ENCODE measurements around the gene PPARG. TPM values are rescaled to one million over a fixed set of nuclear protein-coding genes. Genes with fewer than 3 reads are reported as not detected.
"Not testable (repeated sequence)": the region's sequence is repeated elsewhere in the genome, so short reads cannot be mapped to it uniquely, and the experiment has no call there.

The PPARG gene
- total and polyA plus RNA-seq, 2 experiments from 2014 or later = 0.15 to 0.42 TPM

GRCh38 chr3:12456441-12456840 lies 167.6 kb downstream of the PPARG start (continued):
- TF ChIP-seq, protein P1, sequence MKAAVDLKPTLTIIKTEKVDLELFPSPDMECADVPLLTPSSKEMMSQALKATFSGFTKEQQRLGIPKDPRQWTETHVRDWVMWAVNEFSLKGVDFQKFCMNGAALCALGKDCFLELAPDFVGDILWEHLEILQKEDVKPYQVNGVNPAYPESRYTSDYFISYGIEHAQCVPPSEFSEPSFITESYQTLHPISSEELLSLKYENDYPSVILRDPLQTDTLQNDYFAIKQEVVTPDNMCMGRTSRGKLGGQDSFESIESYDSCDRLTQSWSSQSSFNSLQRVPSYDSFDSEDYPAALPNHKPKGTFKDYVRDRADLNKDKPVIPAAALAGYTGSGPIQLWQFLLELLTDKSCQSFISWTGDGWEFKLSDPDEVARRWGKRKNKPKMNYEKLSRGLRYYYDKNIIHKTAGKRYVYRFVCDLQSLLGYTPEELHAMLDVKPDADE (IDR thresholded peaks at IDR 0.05) = no peak
- TF ChIP-seq CREB1 (CRISPR knock-in tag; IDR thresholded peaks at IDR 0.05; ENCODE audit: low read depth) = no peak
- TF ChIP-seq, protein P2, sequence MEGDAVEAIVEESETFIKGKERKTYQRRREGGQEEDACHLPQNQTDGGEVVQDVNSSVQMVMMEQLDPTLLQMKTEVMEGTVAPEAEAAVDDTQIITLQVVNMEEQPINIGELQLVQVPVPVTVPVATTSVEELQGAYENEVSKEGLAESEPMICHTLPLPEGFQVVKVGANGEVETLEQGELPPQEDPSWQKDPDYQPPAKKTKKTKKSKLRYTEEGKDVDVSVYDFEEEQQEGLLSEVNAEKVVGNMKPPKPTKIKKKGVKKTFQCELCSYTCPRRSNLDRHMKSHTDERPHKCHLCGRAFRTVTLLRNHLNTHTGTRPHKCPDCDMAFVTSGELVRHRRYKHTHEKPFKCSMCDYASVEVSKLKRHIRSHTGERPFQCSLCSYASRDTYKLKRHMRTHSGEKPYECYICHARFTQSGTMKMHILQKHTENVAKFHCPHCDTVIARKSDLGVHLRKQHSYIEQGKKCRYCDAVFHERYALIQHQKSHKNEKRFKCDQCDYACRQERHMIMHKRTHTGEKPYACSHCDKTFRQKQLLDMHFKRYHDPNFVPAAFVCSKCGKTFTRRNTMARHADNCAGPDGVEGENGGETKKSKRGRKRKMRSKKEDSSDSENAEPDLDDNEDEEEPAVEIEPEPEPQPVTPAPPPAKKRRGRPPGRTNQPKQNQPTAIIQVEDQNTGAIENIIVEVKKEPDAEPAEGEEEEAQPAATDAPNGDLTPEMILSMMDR (conservative IDR thresholded peaks at IDR 0.05; ENCODE audit: low read depth in 2 of 2) = no peak
- no peak for TF ChIP-seq ZNF114 (CRISPR knock-in tag; IDR thresholded peaks at IDR 0.05)
- TF ChIP-seq, protein P3, sequence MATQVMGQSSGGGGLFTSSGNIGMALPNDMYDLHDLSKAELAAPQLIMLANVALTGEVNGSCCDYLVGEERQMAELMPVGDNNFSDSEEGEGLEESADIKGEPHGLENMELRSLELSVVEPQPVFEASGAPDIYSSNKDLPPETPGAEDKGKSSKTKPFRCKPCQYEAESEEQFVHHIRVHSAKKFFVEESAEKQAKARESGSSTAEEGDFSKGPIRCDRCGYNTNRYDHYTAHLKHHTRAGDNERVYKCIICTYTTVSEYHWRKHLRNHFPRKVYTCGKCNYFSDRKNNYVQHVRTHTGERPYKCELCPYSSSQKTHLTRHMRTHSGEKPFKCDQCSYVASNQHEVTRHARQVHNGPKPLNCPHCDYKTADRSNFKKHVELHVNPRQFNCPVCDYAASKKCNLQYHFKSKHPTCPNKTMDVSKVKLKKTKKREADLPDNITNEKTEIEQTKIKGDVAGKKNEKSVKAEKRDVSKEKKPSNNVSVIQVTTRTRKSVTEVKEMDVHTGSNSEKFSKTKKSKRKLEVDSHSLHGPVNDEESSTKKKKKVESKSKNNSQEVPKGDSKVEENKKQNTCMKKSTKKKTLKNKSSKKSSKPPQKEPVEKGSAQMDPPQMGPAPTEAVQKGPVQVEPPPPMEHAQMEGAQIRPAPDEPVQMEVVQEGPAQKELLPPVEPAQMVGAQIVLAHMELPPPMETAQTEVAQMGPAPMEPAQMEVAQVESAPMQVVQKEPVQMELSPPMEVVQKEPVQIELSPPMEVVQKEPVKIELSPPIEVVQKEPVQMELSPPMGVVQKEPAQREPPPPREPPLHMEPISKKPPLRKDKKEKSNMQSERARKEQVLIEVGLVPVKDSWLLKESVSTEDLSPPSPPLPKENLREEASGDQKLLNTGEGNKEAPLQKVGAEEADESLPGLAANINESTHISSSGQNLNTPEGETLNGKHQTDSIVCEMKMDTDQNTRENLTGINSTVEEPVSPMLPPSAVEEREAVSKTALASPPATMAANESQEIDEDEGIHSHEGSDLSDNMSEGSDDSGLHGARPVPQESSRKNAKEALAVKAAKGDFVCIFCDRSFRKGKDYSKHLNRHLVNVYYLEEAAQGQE (IDR thresholded peaks at IDR 0.05; ENCODE audit: unreplicated experiment) = no peak

GRCh38 chr3:12457380-12457779 lies 168.5 kb downstream of the PPARG start:
- H4K20me1 ChIP-seq (replicated peaks; ENCODE audit: insufficient read depth); H3K4me1 Mint-ChIP-seq; H3K79me2 ChIP-seq (replicated peaks; ENCODE audit: insufficient read depth); H3K4me3 Mint-ChIP-seq; H3K4me3 ChIP-seq; ATAC-seq; H3K27me3 Mint-ChIP-seq (ENCODE audit: insufficient read depth, low read depth, poor library complexity); H3K27me3 ChIP-seq (ENCODE audit: insufficient read depth); H3K36me3 Mint-ChIP-seq (ENCODE audit: low read depth); H3K4me1 ChIP-seq (ENCODE audit: insufficient read depth); H3K4me2 ChIP-seq; H3K9me2 ChIP-seq (ENCODE audit: insufficient read depth); H2AFZ ChIP-seq; H3K36me3 ChIP-seq (ENCODE audit: insufficient read depth); DNase-seq (ENCODE audit: low spot score); H3K27ac Mint-ChIP-seq; H3K9me3 Mint-ChIP-seq; H3F3A ChIP-seq (replicated peaks; ENCODE audit: low read depth); H3K27ac ChIP-seq (ENCODE audit: low read depth): not testable (repeated sequence)

- H3K9me3 Mint-ChIP-seq = no peaks in the 10 kb centered on the region
- no peak overlapping the region for H3K4me3 Mint-ChIP-seq
- DNase-seq (ENCODE audit: low spot score) = peak; percentile 54
- Histone ChIP-seq H2AFZ (no peak overlapping the region), H3K4me3 (no peak overlapping the region), H3K79me2 (replicated peaks; ENCODE audit: insufficient read depth) (no peaks in the 10 kb centered on the region), H4K20me1 (replicated peaks; ENCODE audit: insufficient read depth) (no peaks in the 10 kb centered on the region), H3K9me2 (ENCODE audit: insufficient read depth) (no peaks in the 10 kb centered on the region), H3K4me1 (ENCODE audit: insufficient read depth) (no peaks in the 10 kb centered on the region), H3K27ac (ENCODE audit: low read depth) (no peak overlapping the region), H3K4me2 (no peak overlapping the region), H3K27me3 (ENCODE audit: insufficient read depth) (no peaks in the 10 kb centered on the region), H3F3A (replicated peaks; ENCODE audit: low read depth) (no peaks in the 10 kb centered on the region), H3K36me3 (ENCODE audit: insufficient read depth) (no peaks in the 10 kb centered on the region)
- H3K27me3 Mint-ChIP-seq (ENCODE audit: insufficient read depth, low read depth, poor library complexity) = peaks cover 2% of the 10 kb centered on the region
- no peak for TF ChIP-seq POLR2AphosphoS5 (IDR thresholded peaks at IDR 0.05; ENCODE audit: low read depth)
- TF ChIP-seq, protein P2 (conservative IDR thresholded peaks at IDR 0.05; ENCODE audit: low read depth in 2 of 2) = peak in 1 of 2 experiments; percentile 21; a peak in 2 of 4 replicates
- peak; percentile 84 for ATAC-seq
- H3K36me3 Mint-ChIP-seq (ENCODE audit: low read depth) = no peaks in the 10 kb centered on the region
- H3K4me1 Mint-ChIP-seq = peaks cover 3% of the 10 kb centered on the region; the same call in 2 of the 3 replicates
- no peak overlapping the region for H3K27ac Mint-ChIP-seq
Observed at GRCh38 chr3:12458901-12459300, 170.0 kb downstream of the PPARG start.
